Bronchus fibroblast of lung (primary cell): ENCODE measurements around the gene ANKRD6. TPM values are rescaled to one million over a fixed set of nuclear protein-coding genes. Genes with fewer than 3 reads are reported as not detected.

Experiments
- total RNA-seq: library from RNA; depleted of rRNA; stranded (reverse); fragments of >200 nt; gene quantifications from 2 replicates; pipeline ENCODE4 v1.2.3, GENCODE V29; 2015

Gene ANKRD6
- 0.59 and 0.84 TPM in 2 replicates for total RNA-seq

GRCh38 chr6:89432875-89433251, at the start of gene ANKRD6:
ANKRD6 (plus strand) TSS chr6:89433152; CDS start chr6:89566977, 133,825 bp downstream.

GRCh38 chr6:89412071-89413005, 20.6 kb upstream of the ANKRD6 start, which contains the start of gene RRAGD:
RRAGD (minus strand) TSS chr6:89412273; CDS start chr6:89411993, 280 bp downstream.

GRCh38 chr6:89638320-89639195, 205.6 kb downstream of the ANKRD6 start, which contains the start of gene LYRM2:
LYRM2 (minus strand) TSS chr6:89638747; CDS start chr6:89638716, 31 bp downstream.

Other genes starting within 250 kb of the ANKRD6 start
- not detected in 2 replicates for gene GABRR1, start 215.8 kb upstream of the ANKRD6 start, total RNA-seq
- 0.34 TPM in 1 of 2 replicates, not detected in the other for gene GABRR2, start 117.9 kb upstream of the ANKRD6 start, total RNA-seq
- gene UBE2J1, start 80.4 kb upstream of the ANKRD6 start, total RNA-seq: 26.5 and 29.3 TPM in 2 replicates
- under 0.01 and 0.17 TPM in 2 replicates for gene RRAGD, start 20.9 kb upstream of the ANKRD6 start, total RNA-seq
- 16.5 and 16.9 TPM in 2 replicates for gene LYRM2, start 205.6 kb downstream of the ANKRD6 start, total RNA-seq